A673 (cell line): ENCODE data around the gene COQ10A.
"Not testable (repeated sequence)": the region's sequence is repeated elsewhere in the genome, so short reads cannot be mapped to it uniquely, and the experiment has no call there.

Source experiments
- CTCF ChIP-seq: fragments of 300-800, 200-600 bp; sonication (generic); conservative IDR thresholded peaks from 2 replicates; pipeline ENCODE4 v1.5.1; 2017; ENCODE audit warnings: low read depth, mild to moderate bottlenecking, antibody characterized with exemption, low read length, moderate library complexity, mixed read lengths
- EZH2 ChIP-seq: fragments of 200-600 bp; sonication (generic); IDR thresholded peaks from 2 replicates; pipeline ENCODE4 v1.6.1; 2017; ENCODE audit warnings: borderline replicate concordance, low read depth, mild to moderate bottlenecking, mixed read lengths, antibody characterized with exemption, low read length; ENCODE audit not compliant: poor library complexity, severe bottlenecking

- TF ChIP-seq CTCF, EZH2: not testable (repeated sequence)
Observed at GRCh38 chr12:56272468-56272867, 5.7 kb downstream of the COQ10A start.
